ENCODE data around the gene OR10H4. TPM values are rescaled to one million over a fixed set of nuclear protein-coding genes. Genes with fewer than 3 reads are reported as not detected.
"Not testable (repeated sequence)": the region's sequence is repeated elsewhere in the genome, so short reads cannot be mapped to it uniquely, and the experiment has no call there.

The OR10H4 gene
- total RNA-seq, 1 donor from 2014 or later: not detected

- Histone ChIP-seq H3K9ac (ENCODE audit: low read length) (no peak overlapping the region), H3K27ac (ENCODE audit: low read depth, low read length) (no peak overlapping the region), H3K27me3 (ENCODE audit: insufficient read depth, low read length) (no peaks in the 10 kb centered on the region), H3K4me2 (ENCODE audit: low read length) (no peak overlapping the region), H2AFZ (ENCODE audit: low read depth, low read length) (no peak overlapping the region), H3K79me2 (ENCODE audit: insufficient read depth, low read length) (no peaks in the 10 kb centered on the region), H3K36me3 (ENCODE audit: insufficient read depth, low read length) (no peaks in the 10 kb centered on the region), H3K4me1 (ENCODE audit: insufficient read depth, low read length) (no peaks in the 10 kb centered on the region), H4K20me1 (ENCODE audit: insufficient read depth, low read length) (no peaks in the 10 kb centered on the region), H3K9me3 (ENCODE audit: insufficient read depth, low read depth, low read length) (peaks cover 4% of the 10 kb centered on the region), H3K4me3 (ENCODE audit: insufficient read depth, low read depth, low read length) (no peak overlapping the region)
- H3K36me3 Mint-ChIP-seq (ENCODE audit: low read depth, unreplicated experiment): no peaks in the 10 kb centered on the region
- no peak overlapping the region for H3K4me3 Mint-ChIP-seq (ENCODE audit: unreplicated experiment)
- DNase-seq (ENCODE audit: low read depth): no peak
- FAIRE-seq: no peak
- peaks cover 28% of the 10 kb centered on the region for H3K9me3 Mint-ChIP-seq (ENCODE audit: unreplicated experiment)
- H3K27ac Mint-ChIP-seq (ENCODE audit: unreplicated experiment): no peak overlapping the region
- no peaks in the 10 kb centered on the region for H3K27me3 Mint-ChIP-seq (ENCODE audit: low read depth, unreplicated experiment)
- no peaks in the 10 kb centered on the region for H3K4me1 Mint-ChIP-seq (ENCODE audit: low read depth, unreplicated experiment)
- no peak for TF ChIP-seq EZH2 (IDR thresholded peaks at IDR 0.05; ENCODE audit: insufficient read depth, low read length)
Measured at GRCh38 chr19:15928321-15928720, 20.5 kb upstream of the OR10H4 start.

GRCh38 chr19:15933761-15934331, 15.0 kb upstream of the OR10H4 start:
- DNase-seq (ENCODE audit: low read depth); H3K79me2 ChIP-seq (ENCODE audit: insufficient read depth, low read length); H4K20me1 ChIP-seq (ENCODE audit: insufficient read depth, low read length); H3K9ac ChIP-seq (ENCODE audit: low read length); H3K4me3 ChIP-seq (ENCODE audit: insufficient read depth, low read depth, low read length); FAIRE-seq; H3K27ac Mint-ChIP-seq (ENCODE audit: unreplicated experiment); H3K27me3 Mint-ChIP-seq (ENCODE audit: low read depth, unreplicated experiment); H3K27me3 ChIP-seq (ENCODE audit: insufficient read depth, low read length); H3K4me1 ChIP-seq (ENCODE audit: insufficient read depth, low read length); H3K27ac ChIP-seq (ENCODE audit: low read depth, low read length); H3K4me3 Mint-ChIP-seq (ENCODE audit: unreplicated experiment); H3K36me3 ChIP-seq (ENCODE audit: insufficient read depth, low read length); H2AFZ ChIP-seq (ENCODE audit: low read depth, low read length); H3K36me3 Mint-ChIP-seq (ENCODE audit: low read depth, unreplicated experiment); H3K4me1 Mint-ChIP-seq (ENCODE audit: low read depth, unreplicated experiment); H3K4me2 ChIP-seq (ENCODE audit: low read length): not testable (repeated sequence)
- peaks cover 24% of the 10 kb centered on the region for H3K9me3 Mint-ChIP-seq (ENCODE audit: unreplicated experiment)
- H3K9me3 ChIP-seq (ENCODE audit: insufficient read depth, low read depth, low read length): peaks cover 11% of the 10 kb centered on the region

GRCh38 chr19:15934332-15935078, 14.3 kb upstream of the OR10H4 start, which contains the start of gene CYP4F11:
Gene CYP4F11, minus strand, starts transcription at chr19:15934529. Its CDS starts 121 bp downstream, at chr19:15934408.
- no peak for FAIRE-seq
- no peaks in the 10 kb centered on the region for H3K79me2 ChIP-seq (ENCODE audit: insufficient read depth, low read length)
- H3K27ac ChIP-seq (ENCODE audit: low read depth, low read length): no peak within 1 kb of the TSS
- H3K9ac ChIP-seq (ENCODE audit: low read length): no peak within 1 kb of the TSS
- H2AFZ ChIP-seq (ENCODE audit: low read depth, low read length): no peak within 1 kb of the TSS
- Mint-ChIP-seq H3K36me3 (ENCODE audit: low read depth, unreplicated experiment) (no peaks in the 10 kb centered on the region), H3K4me1 (ENCODE audit: low read depth, unreplicated experiment) (no peaks in the 10 kb centered on the region), H3K4me3 (ENCODE audit: unreplicated experiment) (no peak within 1 kb of the TSS), H3K9me3 (ENCODE audit: unreplicated experiment) (peaks cover 18% of the 10 kb centered on the region), H3K27me3 (ENCODE audit: low read depth, unreplicated experiment) (no peaks in the 10 kb centered on the region), H3K27ac (ENCODE audit: unreplicated experiment) (no peak within 1 kb of the TSS)
- H3K4me1 ChIP-seq (ENCODE audit: insufficient read depth, low read length): no peaks in the 10 kb centered on the region
- H3K27me3 ChIP-seq (ENCODE audit: insufficient read depth, low read length): no peaks in the 10 kb centered on the region
- H3K4me3 ChIP-seq (ENCODE audit: insufficient read depth, low read depth, low read length): no peak within 1 kb of the TSS
- peaks cover 11% of the 10 kb centered on the region for H3K9me3 ChIP-seq (ENCODE audit: insufficient read depth, low read depth, low read length)
- no peak for DNase-seq (ENCODE audit: low read depth)
- H4K20me1 ChIP-seq (ENCODE audit: insufficient read depth, low read length): no peaks in the 10 kb centered on the region
- TF ChIP-seq CTCF (IDR thresholded peaks at IDR 0.05; ENCODE audit: insufficient read depth, low read depth, low read length): no peak
- TF ChIP-seq EZH2 (IDR thresholded peaks at IDR 0.05; ENCODE audit: insufficient read depth, low read length): no peak
- no peaks in the 10 kb centered on the region for H3K36me3 ChIP-seq (ENCODE audit: insufficient read depth, low read length)
- no peak within 1 kb of the TSS for H3K4me2 ChIP-seq (ENCODE audit: low read length)

Data from astrocyte (in vitro differentiated cells and primary cell).